Activated CD4-positive, alpha-beta memory T cell treated with anti-CD3 and anti-CD28 coated beads for 36 hours (primary cell): Measurements from ENCODE around the gene KATNAL2. TPM values are rescaled to one million over a fixed set of nuclear protein-coding genes. Genes with fewer than 3 reads are reported as not detected.
A peak's percentile ranks its signal among the peaks of the same experiment; 100 is the strongest.

Experiments
- CTCF ChIA-PET: fragments of 350-600 bp; sonication (Branson Sonifier 250); formaldehyde crosslinking; loops from one replicate; lab custom pipeline; 2021; ENCODE audit warnings: antibody characterized with exemption, inconsistent platforms; lab: Charles Lee
- POLR2A ChIA-PET: fragments of 350-600 bp; sonication (Branson Sonifier 250); formaldehyde crosslinking; loops from one replicate; lab custom pipeline; 2021; ENCODE audit warnings: antibody characterized with exemption; lab: Charles Lee
- DNase-seq: peaks from one replicate; pipeline ENCODE4 v3.0.0-alpha.2; 2020
- H3K27ac Mint-ChIP-seq: one replicate; pipeline ENCODE4 v1.8.0; 2021; ENCODE audit warnings: mixed read lengths
- H3K27me3 Mint-ChIP-seq: one replicate; pipeline ENCODE4 v1.8.0; 2021; ENCODE audit warnings: mixed read lengths
- H3K36me3 Mint-ChIP-seq: one replicate; pipeline ENCODE4 v1.8.0; 2021; ENCODE audit warnings: mixed read lengths
- H3K4me1 Mint-ChIP-seq: one replicate; pipeline ENCODE4 v1.8.0; 2021; ENCODE audit warnings: low read depth, mixed read lengths
- H3K4me3 Mint-ChIP-seq: one replicate; pipeline ENCODE4 v1.8.0; 2021; ENCODE audit warnings: mild to moderate bottlenecking, mixed read lengths
- H3K9me3 Mint-ChIP-seq: one replicate; pipeline ENCODE4 v1.8.0; 2021; ENCODE audit warnings: mixed read lengths
- intact Hi-C: fragments of 100-400 bp; cut with micrococcal nuclease; formaldehyde crosslinking; loops from one replicate; pipeline ENCODE4 v1.15.1; 2023
- total RNA-seq, 2 experiments: library from RNA; stranded (reverse); gene quantifications; one replicate each; pipeline ENCODE4 v1.2.3, GENCODE V29; 2021

The KATNAL2 gene
- total RNA-seq, 2 experiments from 2014 or later, result 0.46 to 0.69 TPM

GRCh38 chr18:47050468-47050867, 133.1 kb downstream of the KATNAL2 start:
- no peak for DNase-seq
- ChIA-PET CTCF (interaction anchor here (0.9 to 2.9 kb wide), 3 partner anchors 51 to 698 kb away, joined by 3 to 28 read pairs (median 7); no protein-coding TSS in a partner anchor), POLR2A (no interaction called here)

GRCh38 chr18:47054369-47054768, 137.0 kb downstream of the KATNAL2 start:
- intact Hi-C loops, result no loop called here
- H3K27me3 Mint-ChIP-seq, result peaks cover 3% of the 10 kb centered on the region

More at GRCh38 chr18:47050468-47050867, 133.1 kb downstream of the KATNAL2 start:
- Mint-ChIP-seq H3K9me3 (no peaks in the 10 kb centered on the region), H3K4me3 (no peak overlapping the region), H3K36me3 (no peaks in the 10 kb centered on the region), H3K4me1 (no peaks in the 10 kb centered on the region), H3K27ac (no peak overlapping the region), H3K27me3 (peaks cover 3% of the 10 kb centered on the region)
- intact Hi-C loops, result loop anchor here (1.0 to 2.0 kb wide), 2 partner anchors 155 to 698 kb away; no protein-coding TSS in a partner anchor

GRCh38 chr18:47062471-47062870, 145.1 kb downstream of the KATNAL2 start:
- Mint-ChIP-seq H3K4me3 (no peak overlapping the region), H3K27ac (no peak overlapping the region), H3K4me1 (no peaks in the 10 kb centered on the region), H3K9me3 (no peaks in the 10 kb centered on the region), H3K27me3 (no peaks in the 10 kb centered on the region), H3K36me3 (no peaks in the 10 kb centered on the region)
- CTCF ChIA-PET, result no interaction called here
- no peak for DNase-seq
- intact Hi-C loops, result no loop called here
- POLR2A ChIA-PET, result no interaction called here

More at GRCh38 chr18:47054369-47054768, 137.0 kb downstream of the KATNAL2 start:
- no peak overlapping the region for H3K4me3 Mint-ChIP-seq
- no peaks in the 10 kb centered on the region for H3K4me1 Mint-ChIP-seq
- DNase-seq, result no peak
- no peaks in the 10 kb centered on the region for H3K36me3 Mint-ChIP-seq
- no peaks in the 10 kb centered on the region for H3K9me3 Mint-ChIP-seq
- POLR2A ChIA-PET, result no interaction called here
- no peak overlapping the region for H3K27ac Mint-ChIP-seq
- CTCF ChIA-PET, result interaction anchor here (1.2 to 2.8 kb wide), 3 partner anchors 150 to 703 kb away, joined by 3 to 13 read pairs (median 3); no protein-coding TSS in a partner anchor

DNA sequence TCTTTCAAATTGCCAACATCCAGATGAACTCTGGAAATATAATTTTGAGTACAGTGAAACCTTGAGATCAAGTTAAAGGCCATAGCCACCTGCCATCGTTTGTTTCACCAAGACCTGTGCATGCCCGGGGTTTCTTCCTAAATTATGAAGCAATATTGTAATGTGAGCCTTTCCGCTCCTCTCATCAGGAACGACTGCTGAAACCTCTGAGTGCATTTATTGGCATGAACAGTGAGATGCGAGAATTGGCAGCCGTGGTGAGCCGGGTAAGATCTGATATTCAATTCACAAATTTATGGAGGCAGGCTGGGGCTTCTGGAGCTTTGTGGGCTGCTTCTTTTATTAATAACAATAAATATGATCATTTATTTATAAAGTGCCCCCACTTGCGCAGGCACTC, 145.7 kb downstream of the KATNAL2 start:
- Mint-ChIP-seq H3K27ac (no peak overlapping the region), H3K4me1 (no peaks in the 10 kb centered on the region), H3K36me3 (no peaks in the 10 kb centered on the region), H3K27me3 (no peaks in the 10 kb centered on the region), H3K4me3 (no peak overlapping the region), H3K9me3 (no peaks in the 10 kb centered on the region)
- intact Hi-C loops, result no loop called here
- DNase-seq, result no peak
- ChIA-PET POLR2A (no interaction called here), CTCF (interaction anchor here (1.2 kb wide), 1 partner anchor 692 kb away, joined by 3 read pairs; no protein-coding TSS in a partner anchor)

GRCh38 chr18:47067648-47068047, 150.2 kb downstream of the KATNAL2 start:
- CTCF ChIA-PET, result no interaction called here
- POLR2A ChIA-PET, result no interaction called here
- H3K4me3 Mint-ChIP-seq, result no peak overlapping the region
- H3K36me3 Mint-ChIP-seq, result no peaks in the 10 kb centered on the region
- intact Hi-C loops, result no loop called here
- H3K27ac Mint-ChIP-seq, result no peak overlapping the region
- no peaks in the 10 kb centered on the region for H3K9me3 Mint-ChIP-seq
- no peak for DNase-seq
- H3K4me1 Mint-ChIP-seq, result no peaks in the 10 kb centered on the region
- H3K27me3 Mint-ChIP-seq, result peaks cover under 1% of the 10 kb centered on the region

DNA sequence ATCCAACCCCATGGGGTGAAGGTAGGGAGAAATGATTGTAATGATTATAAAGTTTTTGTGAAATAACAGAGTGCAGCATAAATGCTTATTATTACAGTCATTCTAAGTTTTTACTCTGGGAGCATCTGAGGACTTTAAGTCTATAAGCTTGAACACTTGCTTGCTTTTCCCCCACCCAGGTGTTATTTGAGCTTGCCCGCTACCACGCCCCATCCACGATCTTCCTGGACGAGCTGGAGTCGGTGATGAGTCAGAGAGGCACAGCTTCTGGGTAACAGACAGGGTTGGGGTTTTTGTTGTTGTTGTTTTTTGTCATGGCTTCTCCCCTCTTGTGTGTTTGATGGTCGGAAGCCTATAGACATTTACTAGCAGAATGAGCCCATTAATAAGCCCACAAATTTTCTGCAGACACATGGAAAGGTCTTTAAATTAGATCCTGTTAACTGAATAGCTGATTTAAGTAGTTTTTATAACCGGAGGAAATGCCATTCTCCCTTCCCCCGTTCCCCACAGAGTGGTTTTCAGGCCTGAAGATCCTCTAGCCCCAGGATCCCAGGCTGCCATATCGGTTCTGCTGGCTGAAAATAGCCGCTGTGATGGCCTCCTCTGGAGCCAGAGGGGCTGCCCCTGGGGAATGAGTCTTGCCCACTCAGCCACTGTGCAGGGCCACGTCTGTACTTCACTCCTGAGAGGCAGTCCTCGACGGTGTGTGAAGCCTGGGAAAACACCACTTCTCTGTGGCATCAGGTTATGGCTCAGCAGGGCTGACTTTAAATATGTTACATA, 157.9 kb downstream of the KATNAL2 start:
- no peak overlapping the region for H3K4me3 Mint-ChIP-seq

DNA sequence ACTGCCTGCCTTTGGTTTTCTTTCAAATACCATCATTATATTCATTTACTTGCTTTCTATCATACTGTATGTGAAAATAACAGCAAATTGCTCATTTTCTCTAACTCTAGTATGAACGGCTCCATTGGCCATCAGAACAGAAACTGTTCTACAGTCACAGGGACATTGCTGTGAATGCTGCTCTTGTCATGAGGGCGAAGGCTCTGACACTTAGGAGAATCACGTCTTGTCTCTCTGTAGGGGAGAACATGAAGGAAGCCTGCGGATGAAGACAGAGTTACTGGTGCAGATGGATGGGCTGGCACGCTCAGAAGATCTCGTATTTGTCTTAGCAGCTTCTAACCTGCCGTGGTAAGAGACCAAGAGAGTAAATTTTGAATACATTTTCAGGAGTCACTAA, 159.7 kb downstream of the KATNAL2 start:
- H3K27ac Mint-ChIP-seq, result no peak overlapping the region
- peaks cover 3% of the 10 kb centered on the region for H3K27me3 Mint-ChIP-seq
- POLR2A ChIA-PET, result no interaction called here
- H3K36me3 Mint-ChIP-seq, result no peaks in the 10 kb centered on the region
- intact Hi-C loops, result no loop called here
- CTCF ChIA-PET, result no interaction called here
- H3K9me3 Mint-ChIP-seq, result no peaks in the 10 kb centered on the region
- DNase-seq, result no peak
- H3K4me1 Mint-ChIP-seq, result no peaks in the 10 kb centered on the region
- no peak overlapping the region for H3K4me3 Mint-ChIP-seq

More for the DNA sequence above, 157.9 kb downstream of the KATNAL2 start:
- intact Hi-C loops, result no loop called here
- Mint-ChIP-seq H3K4me1 (no peaks in the 10 kb centered on the region), H3K36me3 (no peaks in the 10 kb centered on the region), H3K27ac (no peak overlapping the region), H3K9me3 (no peaks in the 10 kb centered on the region), H3K27me3 (peaks cover 3% of the 10 kb centered on the region)
- DNase-seq, result no peak
- POLR2A ChIA-PET, result no interaction called here
- CTCF ChIA-PET, result interaction anchor here (0.6 to 0.8 kb wide), 2 partner anchors 10 to 130 kb away, joined by 4 read pairs; no protein-coding TSS in a partner anchor

DNA sequence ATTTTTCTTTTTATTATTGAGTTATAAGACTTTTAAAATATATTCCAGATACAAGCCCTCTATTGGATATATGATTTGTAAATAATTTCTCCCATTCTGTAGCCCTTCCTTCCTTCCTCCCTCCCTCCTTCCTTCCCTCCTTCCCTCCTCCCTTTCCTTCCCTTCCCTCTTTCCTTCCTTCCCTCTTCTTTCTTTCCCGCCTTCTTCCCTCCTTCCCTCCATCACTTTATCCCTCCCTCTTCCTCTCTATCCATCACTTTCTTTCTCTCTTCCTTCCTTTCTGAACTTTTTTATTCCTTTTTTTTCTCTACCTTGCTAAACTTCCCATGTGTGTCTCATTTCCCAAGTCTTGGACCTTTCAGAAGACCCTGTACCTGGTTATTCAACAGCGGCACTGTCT, 163.5 kb downstream of the KATNAL2 start:
- no peak for DNase-seq
- ChIA-PET CTCF (no interaction called here), POLR2A (no interaction called here)
- Mint-ChIP-seq H3K4me1 (no peaks in the 10 kb centered on the region), H3K9me3 (no peaks in the 10 kb centered on the region), H3K4me3 (no peak overlapping the region), H3K27ac (no peak overlapping the region), H3K27me3 (no peaks in the 10 kb centered on the region), H3K36me3 (no peaks in the 10 kb centered on the region)
- intact Hi-C loops, result no loop called here

GRCh38 chr18:47081578-47081977, 164.2 kb downstream of the KATNAL2 start:
- CTCF ChIA-PET, result no interaction called here
- Mint-ChIP-seq H3K36me3 (no peaks in the 10 kb centered on the region), H3K4me3 (no peak overlapping the region), H3K4me1 (no peaks in the 10 kb centered on the region), H3K27ac (no peak overlapping the region), H3K9me3 (no peaks in the 10 kb centered on the region), H3K27me3 (no peaks in the 10 kb centered on the region)
- intact Hi-C loops, result no loop called here
- DNase-seq, result no peak
- POLR2A ChIA-PET, result no interaction called here

GRCh38 chr18:47087676-47088075, 170.3 kb downstream of the KATNAL2 start:
- Mint-ChIP-seq H3K9me3 (no peaks in the 10 kb centered on the region), H3K4me3 (no peak overlapping the region), H3K4me1 (no peaks in the 10 kb centered on the region), H3K27ac (no peak overlapping the region), H3K36me3 (peaks cover 2% of the 10 kb centered on the region), H3K27me3 (no peaks in the 10 kb centered on the region)
- ChIA-PET POLR2A (no interaction called here), CTCF (no interaction called here)
- intact Hi-C loops, result no loop called here
- no peak for DNase-seq

DNA sequence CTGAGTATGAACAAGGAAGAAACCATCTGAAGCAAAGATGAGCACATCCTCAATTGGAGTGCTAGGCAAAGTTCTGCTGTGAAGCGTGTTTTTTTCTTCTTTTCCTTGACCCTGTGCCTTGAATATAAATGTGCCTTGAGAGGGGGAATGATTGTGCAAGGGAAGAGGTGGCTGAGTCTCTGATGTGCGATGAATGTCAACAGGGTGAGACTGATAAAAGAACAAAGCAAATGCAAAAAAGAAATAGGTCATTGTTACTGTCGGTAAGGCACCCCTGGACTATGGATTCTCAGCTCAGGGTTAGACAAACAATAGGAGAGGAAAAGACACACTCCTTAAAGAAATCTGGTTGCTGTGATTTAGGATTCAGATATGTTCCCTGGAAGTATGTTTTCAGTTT, 178.4 kb downstream of the KATNAL2 start:
- CTCF ChIA-PET, result interaction anchor here (2.6 kb wide), 1 partner anchor 109 kb away, joined by 18 read pairs; no protein-coding TSS in a partner anchor
- H3K9me3 Mint-ChIP-seq, result no peaks in the 10 kb centered on the region
- H3K36me3 Mint-ChIP-seq, result peaks cover 7% of the 10 kb centered on the region
- no peak overlapping the region for H3K4me3 Mint-ChIP-seq
- no peak overlapping the region for H3K27ac Mint-ChIP-seq
- no peaks in the 10 kb centered on the region for H3K4me1 Mint-ChIP-seq
- H3K27me3 Mint-ChIP-seq, result no peaks in the 10 kb centered on the region
- POLR2A ChIA-PET, result no interaction called here
- intact Hi-C loops, result no loop called here
- DNase-seq, result no peak

DNA sequence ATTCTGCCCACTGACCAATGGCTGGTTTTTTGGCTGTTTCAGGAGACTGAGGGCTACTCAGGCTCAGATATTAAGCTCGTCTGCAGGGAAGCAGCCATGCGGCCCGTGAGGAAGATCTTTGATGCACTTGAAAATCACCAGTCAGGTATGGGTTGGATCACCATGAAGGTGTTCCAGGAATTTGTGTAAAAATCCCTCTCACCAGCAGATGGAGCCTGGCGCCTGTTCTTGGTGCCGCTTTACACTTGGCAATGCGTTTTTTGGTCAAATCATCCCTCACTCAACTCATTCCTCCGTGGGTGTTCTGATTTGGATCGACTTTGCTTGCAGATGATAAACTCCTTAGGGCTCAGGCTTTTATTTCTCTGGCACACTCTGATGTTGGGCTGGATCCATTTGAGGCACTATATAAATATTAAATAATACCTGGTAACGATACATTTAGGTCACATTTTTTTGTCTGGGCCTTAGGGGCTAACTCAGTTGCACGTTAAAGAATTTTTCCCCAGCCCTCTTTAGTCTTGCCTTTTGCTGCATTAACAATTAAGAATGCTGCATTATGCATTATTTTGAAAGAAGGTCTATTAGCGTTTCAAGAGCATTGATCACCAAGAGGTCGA, 182.9 kb downstream of the KATNAL2 start:
- no peak overlapping the region for H3K27ac Mint-ChIP-seq
- no peaks in the 10 kb centered on the region for H3K27me3 Mint-ChIP-seq
- intact Hi-C loops, result loop anchor here (1.0 to 10.0 kb wide), 3 partner anchors 105 to 654 kb away; no protein-coding TSS in a partner anchor
- H3K4me1 Mint-ChIP-seq, result no peaks in the 10 kb centered on the region
- ChIA-PET POLR2A (no interaction called here), CTCF (interaction anchor here (1.7 to 4.7 kb wide), 2 partner anchors 103 to 649 kb away, joined by 3 to 86 read pairs; no protein-coding TSS in a partner anchor)
- H3K9me3 Mint-ChIP-seq, result no peaks in the 10 kb centered on the region
- H3K4me3 Mint-ChIP-seq, result no peak overlapping the region
- DNase-seq, result peak; percentile 75
- H3K36me3 Mint-ChIP-seq, result peaks cover 7% of the 10 kb centered on the region
